ENCODE measurements around the gene PLEKHH3. TPM values are rescaled to one million over a fixed set of nuclear protein-coding genes. Genes with fewer than 3 reads are reported as not detected.
A peak's percentile ranks its signal among the peaks of the same experiment; 100 is the strongest.

The PLEKHH3 gene
- total RNA-seq, 4 donors from 2014 or later = 32.4 to 57.7 (median 46.1) TPM

- Histone ChIP-seq H3K4me3 (peak overlapping the region; percentile 23 to 48 (median 34)), H3K27ac (peak overlapping the region; percentile 68 to 90 (median 78)), H3K4me1 (peaks cover 0 to 14% (median 0%) of the 10 kb centered on the region in 4 donors), H3K36me3 (no peaks in the 10 kb centered on the region), H3K27me3 (no peaks in the 10 kb centered on the region), H3K9me3 (no peaks in the 10 kb centered on the region)
- peak; percentile 48 to 61 for DNase-seq (ENCODE audit: low spot score in 2 of 2)
- WGBS, 2 donors = 23 to 25% methylated on average over 41 to 42 of the region's 42 CpGs
- TF ChIP-seq EP300 (IDR thresholded peaks at IDR 0.05) (peak; percentile 42 to 67), CTCF (IDR thresholded peaks at IDR 0.05) (no peak), POLR2A (IDR thresholded peaks at IDR 0.05) (no peak)
These were observed 23.3 kb downstream of the PLEKHH3 start for GRCh38 chr17:42653179-42654124.

GRCh38 chr17:42651392-42651791 is 25.4 kb downstream of the PLEKHH3 start:
- Histone ChIP-seq H3K4me1 (peaks cover 0 to 14% (median 0%) of the 10 kb centered on the region in 4 donors), H3K36me3 (no peaks in the 10 kb centered on the region), H3K4me3 (no peak overlapping the region), H3K27ac (no peak overlapping the region), H3K27me3 (no peaks in the 10 kb centered on the region), H3K9me3 (no peaks in the 10 kb centered on the region)
- TF ChIP-seq EP300 (IDR thresholded peaks at IDR 0.05) (no peak), CTCF (IDR thresholded peaks at IDR 0.05) (no peak), POLR2A (IDR thresholded peaks at IDR 0.05) (no peak)
- DNase-seq (ENCODE audit: low spot score in 2 of 2) = no peak
- WGBS, 2 donors = 71 to 78% methylated on average over 4 of the region's 4 CpGs

GRCh38 chr17:42647778-42648177 is 29.0 kb downstream of the PLEKHH3 start:
- no peaks in the 10 kb centered on the region for H3K36me3 ChIP-seq
- H3K4me3 ChIP-seq = no peak overlapping the region
- TF ChIP-seq POLR2A (IDR thresholded peaks at IDR 0.05) (no peak), CTCF (IDR thresholded peaks at IDR 0.05) (no peak), EP300 (IDR thresholded peaks at IDR 0.05) (no peak)
- DNase-seq (ENCODE audit: low spot score in 2 of 2) = no peak
- 74 to 76% methylated on average over 5 of the region's 5 CpGs for WGBS, 2 donors
- H3K27me3 ChIP-seq = no peaks in the 10 kb centered on the region
- no peaks in the 10 kb centered on the region for H3K4me1 ChIP-seq
- H3K9me3 ChIP-seq = no peaks in the 10 kb centered on the region
- no peak overlapping the region for H3K27ac ChIP-seq

- Histone ChIP-seq H3K27ac (no peak overlapping the region), H3K4me3 (no peak overlapping the region), H3K9me3 (no peaks in the 10 kb centered on the region), H3K4me1 (no peaks in the 10 kb centered on the region), H3K27me3 (no peaks in the 10 kb centered on the region), H3K36me3 (no peaks in the 10 kb centered on the region)
- DNase-seq (ENCODE audit: low spot score in 2 of 2) = no peak
- TF ChIP-seq CTCF (IDR thresholded peaks at IDR 0.05) = no peak
- no peak for TF ChIP-seq POLR2A (IDR thresholded peaks at IDR 0.05)
- TF ChIP-seq EP300 (IDR thresholded peaks at IDR 0.05) = no peak
- 39 to 43% methylated on average over 2 of the region's 2 CpGs for WGBS, 2 donors
These were observed 34.5 kb downstream of the PLEKHH3 start for GRCh38 chr17:42642336-42642735.

GRCh38 chr17:42640121-42640520 is 36.7 kb downstream of the PLEKHH3 start:
- DNase-seq (ENCODE audit: low spot score in 2 of 2) = no peak
- Histone ChIP-seq H3K36me3 (no peaks in the 10 kb centered on the region), H3K27ac (no peak overlapping the region)

More at GRCh38 chr17:42640121-42640520, 36.7 kb downstream of the PLEKHH3 start:
- H3K4me3 ChIP-seq = no peak overlapping the region
- H3K27me3 ChIP-seq = no peaks in the 10 kb centered on the region
- TF ChIP-seq CTCF (IDR thresholded peaks at IDR 0.05) = no peak
- no peak for TF ChIP-seq POLR2A (IDR thresholded peaks at IDR 0.05)
- no peaks in the 10 kb centered on the region for H3K9me3 ChIP-seq
- 86 to 88% methylated on average over 4 of the region's 4 CpGs for WGBS, 2 donors
- no peaks in the 10 kb centered on the region for H3K4me1 ChIP-seq

Data from tibial nerve (tissue), 4 donors.